Measurements from ENCODE around the gene BTBD18. TPM values are rescaled to one million over a fixed set of nuclear protein-coding genes. Genes with fewer than 3 reads are reported as not detected.
A peak's percentile ranks its signal among the peaks of the same experiment; 100 is the strongest.

The BTBD18 gene
- total and polyA plus RNA-seq, 2 of the 13 experiments (the other 11 are each of a cell fraction or from before 2014, with no cell fraction given) = not detected

DNA sequence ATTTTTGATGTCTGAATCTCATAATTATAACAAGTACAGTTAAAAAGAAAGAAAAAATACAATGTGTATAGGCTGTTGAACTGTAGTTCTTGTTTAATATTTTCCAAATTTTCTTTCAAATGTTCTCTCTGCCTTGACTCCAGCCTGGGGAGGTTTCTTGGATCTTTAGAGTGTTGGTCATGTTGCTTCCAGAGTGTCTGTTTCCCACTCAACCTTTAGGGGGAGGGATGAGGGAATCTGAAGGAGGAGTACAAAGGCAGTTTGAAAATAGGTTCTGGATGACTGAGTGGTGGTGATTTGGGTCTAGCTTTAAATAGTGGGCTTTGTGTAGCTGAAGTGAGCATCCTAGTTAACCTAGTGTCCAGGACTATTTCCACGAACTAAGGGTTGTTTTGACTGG, 11.9 kb upstream of the BTBD18 start:
- Histone ChIP-seq H3K4me2 (ENCODE audit: low read depth, low read length) (peak overlapping the region; percentile 87), H3K4me1 (ENCODE audit: insufficient read depth, low read length) (peaks cover 48% of the 10 kb centered on the region), H2AFZ (ENCODE audit: low read length) (no peak overlapping the region), H3K9me3 (ENCODE audit: low read length) (no peaks in the 10 kb centered on the region), H3K79me2 (ENCODE audit: insufficient read depth, low read length) (peaks cover 71% of the 10 kb centered on the region), H3K9ac (ENCODE audit: insufficient read depth, low read depth, low read length) (peak overlapping the region; percentile 100), H3K27me3 (ENCODE audit: control insufficient read depth in 1 of 2, insufficient read depth in 2 of 2, low read length in 2 of 2) (no peaks in the 10 kb centered on the region; a peak in 1 of 5 replicates), H4K20me1 (ENCODE audit: insufficient read depth, low read length) (peaks cover 41% of the 10 kb centered on the region), H3K4me3 (replicated peaks in 1 of 3; ENCODE audit: insufficient read depth in 1 of 3, low read depth in 2 of 3, low read length in 3 of 3) (peak overlapping the region; percentile 80 to 97 (median 88)), H3K27ac (ENCODE audit: extremely low read length, insufficient read depth, low read length) (peak overlapping the region; percentile 99), H3K36me3 (replicated peaks in 1 of 2; ENCODE audit: control insufficient read depth in 1 of 2, insufficient read depth in 2 of 2, low read length in 2 of 2) (peaks cover 0 to 6% of the 10 kb centered on the region in 2 experiments; a peak in 2 of 5 replicates)
- in situ Hi-C loops (cut with HindIII; ENCODE audit: extremely low pct_ligation_motif_present, low pct_unique_long_range_greater_than_20kb) (loop anchor here (5.0 kb wide), 1 partner anchor 39 kb away; no protein-coding TSS in a partner anchor), intact Hi-C loops (cut with micrococcal nuclease; ENCODE audit: unreplicated experiment) (loop anchor here (1.0 kb wide), 2 partner anchors 15 to 37 kb away; no protein-coding TSS in a partner anchor)
- ATAC-seq = peak; percentile 55
- no TSS peak for BruUV-seq (replicated peaks)
- FAIRE-seq = no peak
- POLR2A ChIA-PET = interaction anchor here (0.6 to 10.3 kb wide), 4 partner anchors 13 to 304 kb away, joined by 3 to 215 read pairs (median 44); partner anchors contain the start of gene RTN4RL2
- CTCF ChIA-PET (ENCODE audit: low intra/inter-chr PET ratio, low total read pairs) = interaction anchor here (1.6 kb wide), 1 partner anchor 37 kb away, joined by 7 read pairs; no protein-coding TSS in a partner anchor
- 0% methylated on average over 1 of the region's 1 CpG for WGBS (ENCODE audit: low lambda C conversion rate)
- peak; percentile 50 for DNase-seq (ENCODE audit: low spot score)
- TF ChIP-seq, protein P1, sequence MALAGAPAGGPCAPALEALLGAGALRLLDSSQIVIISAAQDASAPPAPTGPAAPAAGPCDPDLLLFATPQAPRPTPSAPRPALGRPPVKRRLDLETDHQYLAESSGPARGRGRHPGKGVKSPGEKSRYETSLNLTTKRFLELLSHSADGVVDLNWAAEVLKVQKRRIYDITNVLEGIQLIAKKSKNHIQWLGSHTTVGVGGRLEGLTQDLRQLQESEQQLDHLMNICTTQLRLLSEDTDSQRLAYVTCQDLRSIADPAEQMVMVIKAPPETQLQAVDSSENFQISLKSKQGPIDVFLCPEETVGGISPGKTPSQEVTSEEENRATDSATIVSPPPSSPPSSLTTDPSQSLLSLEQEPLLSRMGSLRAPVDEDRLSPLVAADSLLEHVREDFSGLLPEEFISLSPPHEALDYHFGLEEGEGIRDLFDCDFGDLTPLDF (CRISPR knock-in tag; IDR thresholded peaks at IDR 0.05) = no peak
- TF ChIP-seq ZSCAN22 (CRISPR knock-in tag; IDR thresholded peaks at IDR 0.05) (peak; percentile 47; the same call in 1 of the 2 replicates), SIN3A (IDR thresholded peaks at IDR 0.05; ENCODE audit: borderline replicate concordance, low read depth, low read length) (0 out of 2 replicates have a peak, but pooled peaks have one; percentile 34), SAP130 (CRISPR knock-in tag; IDR thresholded peaks at IDR 0.05; ENCODE audit: low read depth) (peak; percentile 65), SSRP1 (CRISPR knock-in tag; IDR thresholded peaks at IDR 0.05) (peak; percentile 71; the same call in 1 of the 2 replicates), TEAD3 (CRISPR knock-in tag; optimal IDR thresholded peaks at IDR 0.05; ENCODE audit: borderline replicate concordance) (peak; percentile 5), GATAD2A (CRISPR knock-in tag; IDR thresholded peaks at IDR 0.05) (peak; percentile 13; the same call in 1 of the 2 replicates), ZNF772 (CRISPR knock-in tag; IDR thresholded peaks at IDR 0.05) (no peak)
- TF ChIP-seq, protein P2, sequence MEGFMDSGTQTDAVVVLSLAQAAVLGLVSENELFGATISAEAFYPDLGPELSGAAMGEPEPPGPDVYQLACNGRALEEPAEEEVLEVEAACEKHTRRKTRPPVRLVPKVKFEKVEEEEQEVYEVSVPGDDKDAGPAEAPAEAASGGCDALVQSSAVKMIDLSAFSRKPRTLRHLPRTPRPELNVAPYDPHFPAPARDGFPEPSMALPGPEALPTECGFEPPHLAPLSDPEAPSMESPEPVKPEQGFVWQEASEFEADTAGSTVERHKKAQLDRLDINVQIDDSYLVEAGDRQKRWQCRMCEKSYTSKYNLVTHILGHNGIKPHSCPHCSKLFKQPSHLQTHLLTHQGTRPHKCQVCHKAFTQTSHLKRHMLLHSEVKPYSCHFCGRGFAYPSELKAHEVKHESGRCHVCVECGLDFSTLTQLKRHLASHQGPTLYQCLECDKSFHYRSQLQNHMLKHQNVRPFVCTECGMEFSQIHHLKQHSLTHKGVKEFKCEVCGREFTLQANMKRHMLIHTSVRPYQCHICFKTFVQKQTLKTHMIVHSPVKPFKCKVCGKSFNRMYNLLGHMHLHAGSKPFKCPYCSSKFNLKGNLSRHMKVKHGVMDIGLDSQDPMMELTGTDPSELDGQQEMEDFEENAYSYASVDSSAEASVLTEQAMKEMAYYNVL (CRISPR knock-in tag; IDR thresholded peaks at IDR 0.05; ENCODE audit: borderline replicate concordance) = peak; percentile 56; the same call in 1 of the 2 replicates
- TF ChIP-seq, protein P3, sequence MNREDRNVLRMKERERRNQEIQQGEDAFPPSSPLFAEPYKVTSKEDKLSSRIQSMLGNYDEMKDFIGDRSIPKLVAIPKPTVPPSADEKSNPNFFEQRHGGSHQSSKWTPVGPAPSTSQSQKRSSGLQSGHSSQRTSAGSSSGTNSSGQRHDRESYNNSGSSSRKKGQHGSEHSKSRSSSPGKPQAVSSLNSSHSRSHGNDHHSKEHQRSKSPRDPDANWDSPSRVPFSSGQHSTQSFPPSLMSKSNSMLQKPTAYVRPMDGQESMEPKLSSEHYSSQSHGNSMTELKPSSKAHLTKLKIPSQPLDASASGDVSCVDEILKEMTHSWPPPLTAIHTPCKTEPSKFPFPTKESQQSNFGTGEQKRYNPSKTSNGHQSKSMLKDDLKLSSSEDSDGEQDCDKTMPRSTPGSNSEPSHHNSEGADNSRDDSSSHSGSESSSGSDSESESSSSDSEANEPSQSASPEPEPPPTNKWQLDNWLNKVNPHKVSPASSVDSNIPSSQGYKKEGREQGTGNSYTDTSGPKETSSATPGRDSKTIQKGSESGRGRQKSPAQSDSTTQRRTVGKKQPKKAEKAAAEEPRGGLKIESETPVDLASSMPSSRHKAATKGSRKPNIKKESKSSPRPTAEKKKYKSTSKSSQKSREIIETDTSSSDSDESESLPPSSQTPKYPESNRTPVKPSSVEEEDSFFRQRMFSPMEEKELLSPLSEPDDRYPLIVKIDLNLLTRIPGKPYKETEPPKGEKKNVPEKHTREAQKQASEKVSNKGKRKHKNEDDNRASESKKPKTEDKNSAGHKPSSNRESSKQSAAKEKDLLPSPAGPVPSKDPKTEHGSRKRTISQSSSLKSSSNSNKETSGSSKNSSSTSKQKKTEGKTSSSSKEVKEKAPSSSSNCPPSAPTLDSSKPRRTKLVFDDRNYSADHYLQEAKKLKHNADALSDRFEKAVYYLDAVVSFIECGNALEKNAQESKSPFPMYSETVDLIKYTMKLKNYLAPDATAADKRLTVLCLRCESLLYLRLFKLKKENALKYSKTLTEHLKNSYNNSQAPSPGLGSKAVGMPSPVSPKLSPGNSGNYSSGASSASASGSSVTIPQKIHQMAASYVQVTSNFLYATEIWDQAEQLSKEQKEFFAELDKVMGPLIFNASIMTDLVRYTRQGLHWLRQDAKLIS (CRISPR knock-in tag; IDR thresholded peaks at IDR 0.05) = peak; percentile 66; the same call in 1 of the 2 replicates
- TF ChIP-seq, protein P4, sequence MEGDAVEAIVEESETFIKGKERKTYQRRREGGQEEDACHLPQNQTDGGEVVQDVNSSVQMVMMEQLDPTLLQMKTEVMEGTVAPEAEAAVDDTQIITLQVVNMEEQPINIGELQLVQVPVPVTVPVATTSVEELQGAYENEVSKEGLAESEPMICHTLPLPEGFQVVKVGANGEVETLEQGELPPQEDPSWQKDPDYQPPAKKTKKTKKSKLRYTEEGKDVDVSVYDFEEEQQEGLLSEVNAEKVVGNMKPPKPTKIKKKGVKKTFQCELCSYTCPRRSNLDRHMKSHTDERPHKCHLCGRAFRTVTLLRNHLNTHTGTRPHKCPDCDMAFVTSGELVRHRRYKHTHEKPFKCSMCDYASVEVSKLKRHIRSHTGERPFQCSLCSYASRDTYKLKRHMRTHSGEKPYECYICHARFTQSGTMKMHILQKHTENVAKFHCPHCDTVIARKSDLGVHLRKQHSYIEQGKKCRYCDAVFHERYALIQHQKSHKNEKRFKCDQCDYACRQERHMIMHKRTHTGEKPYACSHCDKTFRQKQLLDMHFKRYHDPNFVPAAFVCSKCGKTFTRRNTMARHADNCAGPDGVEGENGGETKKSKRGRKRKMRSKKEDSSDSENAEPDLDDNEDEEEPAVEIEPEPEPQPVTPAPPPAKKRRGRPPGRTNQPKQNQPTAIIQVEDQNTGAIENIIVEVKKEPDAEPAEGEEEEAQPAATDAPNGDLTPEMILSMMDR (CRISPR knock-in tag; IDR thresholded peaks at IDR 0.05) = peak; percentile 28; the same call in 1 of the 2 replicates

All from HepG2 (cell line).